ENCODE data around the gene ABCC3.
"Not testable (repeated sequence)": the region's sequence is repeated elsewhere in the genome, so short reads cannot be mapped to it uniquely, and the experiment has no call there.

The ABCC3 gene

GRCh38 chr17:50668025-50668837 is 33.5 kb downstream of the ABCC3 start:
- Mint-ChIP-seq H3K4me1 (no peaks in the 10 kb centered on the region), H3K27me3 (peaks cover 3 to 6% of the 10 kb centered on the region in 2 donors), H3K36me3 (no peaks in the 10 kb centered on the region), H3K27ac (no peak overlapping the region), H3K9me3 (no peaks in the 10 kb centered on the region), H3K4me3 (no peak overlapping the region)
- no peak for ATAC-seq (replicated peaks)
- no peak for DNase-seq

GRCh38 chr17:50668838-50669581 is 34.3 kb downstream of the ABCC3 start:
- Mint-ChIP-seq H3K27me3 (peaks cover 0 to 4% of the 10 kb centered on the region in 2 donors), H3K9me3 (no peaks in the 10 kb centered on the region), H3K4me1 (no peaks in the 10 kb centered on the region), H3K36me3 (no peaks in the 10 kb centered on the region), H3K4me3 (no peak overlapping the region), H3K27ac (no peak overlapping the region)
- no peak for ATAC-seq (replicated peaks)
- DNase-seq = no peak

- ATAC-seq (replicated peaks) (no peak), DNase-seq (no peak)
- Mint-ChIP-seq H3K36me3 (no peaks in the 10 kb centered on the region), H3K27me3 (peaks cover 4 to 6% of the 10 kb centered on the region in 2 donors), H3K4me3 (no peak overlapping the region), H3K9me3 (no peaks in the 10 kb centered on the region), H3K27ac (no peak overlapping the region), H3K4me1 (no peaks in the 10 kb centered on the region)
Observed at GRCh38 chr17:50672071-50672470, 37.4 kb downstream of the ABCC3 start.

- Mint-ChIP-seq H3K4me3 (no peak overlapping the region), H3K9me3 (no peaks in the 10 kb centered on the region), H3K27ac (no peak overlapping the region), H3K36me3 (no peaks in the 10 kb centered on the region), H3K27me3 (peaks cover 6 to 13% of the 10 kb centered on the region in 2 donors), H3K4me1 (no peaks in the 10 kb centered on the region)
- no peak for ATAC-seq (replicated peaks)
- DNase-seq = no peak
Observed at GRCh38 chr17:50672831-50673551, 38.3 kb downstream of the ABCC3 start.

GRCh38 chr17:50675190-50675589 is 40.5 kb downstream of the ABCC3 start:
- no peaks in the 10 kb centered on the region for H3K9me3 Mint-ChIP-seq
- H3K27ac Mint-ChIP-seq = no peak overlapping the region
- ATAC-seq (replicated peaks) = no peak
- DNase-seq = no peak
- H3K27me3 Mint-ChIP-seq = peaks cover 14 to 30% of the 10 kb centered on the region in 2 donors
- no peaks in the 10 kb centered on the region for H3K36me3 Mint-ChIP-seq
- no peaks in the 10 kb centered on the region for H3K4me1 Mint-ChIP-seq
- no peak overlapping the region for H3K4me3 Mint-ChIP-seq

GRCh38 chr17:50675627-50676026 is 40.9 kb downstream of the ABCC3 start:
- no peak overlapping the region for H3K4me3 Mint-ChIP-seq
- H3K9me3 Mint-ChIP-seq = no peaks in the 10 kb centered on the region
- ATAC-seq (replicated peaks) (no peak), DNase-seq (no peak)
- H3K27ac Mint-ChIP-seq = no peak overlapping the region
- H3K36me3 Mint-ChIP-seq = no peaks in the 10 kb centered on the region
- peaks cover 18 to 35% of the 10 kb centered on the region in 2 donors for H3K27me3 Mint-ChIP-seq
- no peaks in the 10 kb centered on the region for H3K4me1 Mint-ChIP-seq

- no peak overlapping the region for H3K27ac Mint-ChIP-seq
- no peaks in the 10 kb centered on the region for H3K9me3 Mint-ChIP-seq
- peaks cover 3% of the 10 kb centered on the region in 2 donors for H3K4me1 Mint-ChIP-seq
- H3K36me3 Mint-ChIP-seq = no peaks in the 10 kb centered on the region
- peaks cover 25 to 40% of the 10 kb centered on the region in 2 donors for H3K27me3 Mint-ChIP-seq
- no peak for DNase-seq
- H3K4me3 Mint-ChIP-seq = no peak overlapping the region
- ATAC-seq (replicated peaks) = no peak
Observed at GRCh38 chr17:50676065-50676975, 41.6 kb downstream of the ABCC3 start.

GRCh38 chr17:50677851-50678375 is 43.2 kb downstream of the ABCC3 start:
- DNase-seq (no peak), ATAC-seq (replicated peaks) (no peak)
- Mint-ChIP-seq H3K36me3 (no peaks in the 10 kb centered on the region), H3K27ac (no peak overlapping the region), H3K4me3 (no peak overlapping the region), H3K9me3 (no peaks in the 10 kb centered on the region), H3K27me3 (peaks cover 41 to 54% of the 10 kb centered on the region in 2 donors), H3K4me1 (peaks cover 5% of the 10 kb centered on the region in 2 donors)

GRCh38 chr17:50679008-50679544 is 44.4 kb downstream of the ABCC3 start:
- Mint-ChIP-seq H3K36me3 (no peaks in the 10 kb centered on the region), H3K27ac (no peak overlapping the region), H3K4me3 (no peak overlapping the region), H3K9me3 (no peaks in the 10 kb centered on the region), H3K27me3 (peaks cover 41 to 54% of the 10 kb centered on the region in 2 donors), H3K4me1 (peaks cover 5% of the 10 kb centered on the region in 2 donors)
- no peak for ATAC-seq (replicated peaks)
- no peak for DNase-seq

- no peak for DNase-seq
- Mint-ChIP-seq H3K4me3 (no peak overlapping the region), H3K36me3 (no peaks in the 10 kb centered on the region), H3K9me3 (no peaks in the 10 kb centered on the region), H3K4me1 (peaks cover 5% of the 10 kb centered on the region in 2 donors), H3K27ac (no peak overlapping the region), H3K27me3 (peaks cover 35 to 54% of the 10 kb centered on the region in 2 donors)
- no peak for ATAC-seq (replicated peaks)
Observed at GRCh38 chr17:50680126-50680525, 45.4 kb downstream of the ABCC3 start.

GRCh38 chr17:50680543-50681262 is 46.0 kb downstream of the ABCC3 start:
- not testable (repeated sequence) for H3K9me3 Mint-ChIP-seq; ATAC-seq (replicated peaks); H3K27ac Mint-ChIP-seq; H3K36me3 Mint-ChIP-seq; H3K4me3 Mint-ChIP-seq; H3K4me1 Mint-ChIP-seq; DNase-seq
- peaks cover 35 to 54% of the 10 kb centered on the region in 2 donors for H3K27me3 Mint-ChIP-seq

GRCh38 chr17:50681263-50682200 is 46.9 kb downstream of the ABCC3 start:
- H3K4me1 Mint-ChIP-seq = peaks cover 5% of the 10 kb centered on the region in 2 donors
- no peak for DNase-seq
- H3K36me3 Mint-ChIP-seq = no peaks in the 10 kb centered on the region
- H3K27ac Mint-ChIP-seq = peak overlapping the region; percentile 60
- no peak for ATAC-seq (replicated peaks)
- H3K4me3 Mint-ChIP-seq = peak overlapping the region in 1 of 2 donors; percentile 1
- H3K27me3 Mint-ChIP-seq = peaks cover 35 to 54% of the 10 kb centered on the region in 2 donors
- no peaks in the 10 kb centered on the region for H3K9me3 Mint-ChIP-seq

Data from stimulated activated naive B cell treated with anti-CD40 and anti-IgM and Interleukin-4, amounts not matched to agents 10 μg/mL and 1 μg/mL and 100 μg/mL, for 72 hours (primary cell).